Ishikawa (cell line): ENCODE measurements around the gene RGS12.

Experiments
- EGR1 ChIP-seq: IDR thresholded peaks from 2 replicates; pipeline ENCODE4 v1.6.1; 2012
- EP300 ChIP-seq: IDR thresholded peaks from 2 replicates; pipeline ENCODE4 v1.6.1; 2012; ENCODE audit warnings: borderline replicate concordance
- FOXM1 ChIP-seq: IDR thresholded peaks from 2 replicates; pipeline ENCODE4 v1.6.1; 2012; ENCODE audit warnings: low read depth, borderline replicate concordance
- MAX ChIP-seq: IDR thresholded peaks from 2 replicates; pipeline ENCODE4 v1.6.1; 2012
- TAF1 ChIP-seq: IDR thresholded peaks from 2 replicates; pipeline ENCODE4 v1.6.1; 2012; ENCODE audit warnings: low read depth, mild to moderate bottlenecking
- USF1 ChIP-seq: IDR thresholded peaks from 2 replicates; pipeline ENCODE4 v1.6.1; 2012
- TF ChIP-seq, protein P1 (sequence below): IDR thresholded peaks from 2 replicates; pipeline ENCODE4 v1.6.1; 2012; ENCODE audit warnings: low read depth, mild to moderate bottlenecking

DNA sequence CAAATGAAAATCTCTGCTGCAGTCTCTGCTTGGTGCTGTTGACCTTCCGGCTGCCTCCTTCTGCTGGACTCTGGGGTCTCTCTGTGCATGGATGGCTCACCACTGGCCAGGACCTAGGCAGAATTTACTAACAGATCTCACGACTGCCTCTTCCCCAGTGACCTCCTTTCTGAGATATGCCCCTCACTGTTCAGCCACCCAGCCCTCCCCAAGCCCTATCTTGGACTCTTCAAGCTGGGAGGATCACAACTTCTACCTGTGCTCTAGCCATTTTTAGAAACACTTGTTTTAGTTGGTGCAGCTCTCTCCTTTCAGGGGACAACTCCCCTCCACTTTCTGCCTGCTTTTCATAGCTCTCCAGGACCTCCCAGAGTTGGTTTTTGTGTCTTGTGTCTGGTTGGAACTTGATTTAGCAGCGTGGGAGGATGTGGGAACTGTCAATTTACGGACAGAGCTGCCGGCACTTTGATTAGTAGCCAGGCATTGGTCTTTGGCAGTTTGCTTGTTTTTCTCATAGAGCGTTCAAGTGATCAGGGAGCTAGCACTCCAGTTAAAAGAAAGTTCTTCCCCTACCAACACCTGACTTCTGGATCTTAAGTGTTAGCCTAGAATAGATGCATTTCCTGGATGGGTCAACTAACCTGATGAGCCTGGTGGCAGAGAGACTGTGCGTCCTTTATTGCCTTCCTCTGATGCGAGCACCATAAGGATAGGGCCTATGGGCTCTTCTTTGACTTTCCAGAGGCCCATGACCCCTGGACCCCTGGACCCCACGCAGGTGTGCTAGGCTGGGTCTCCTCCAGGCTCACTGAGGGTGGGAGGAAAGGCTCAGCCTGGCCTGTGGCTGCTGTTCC, 6.5 kb downstream of the RGS12 start:
- TF ChIP-seq, protein P1, sequence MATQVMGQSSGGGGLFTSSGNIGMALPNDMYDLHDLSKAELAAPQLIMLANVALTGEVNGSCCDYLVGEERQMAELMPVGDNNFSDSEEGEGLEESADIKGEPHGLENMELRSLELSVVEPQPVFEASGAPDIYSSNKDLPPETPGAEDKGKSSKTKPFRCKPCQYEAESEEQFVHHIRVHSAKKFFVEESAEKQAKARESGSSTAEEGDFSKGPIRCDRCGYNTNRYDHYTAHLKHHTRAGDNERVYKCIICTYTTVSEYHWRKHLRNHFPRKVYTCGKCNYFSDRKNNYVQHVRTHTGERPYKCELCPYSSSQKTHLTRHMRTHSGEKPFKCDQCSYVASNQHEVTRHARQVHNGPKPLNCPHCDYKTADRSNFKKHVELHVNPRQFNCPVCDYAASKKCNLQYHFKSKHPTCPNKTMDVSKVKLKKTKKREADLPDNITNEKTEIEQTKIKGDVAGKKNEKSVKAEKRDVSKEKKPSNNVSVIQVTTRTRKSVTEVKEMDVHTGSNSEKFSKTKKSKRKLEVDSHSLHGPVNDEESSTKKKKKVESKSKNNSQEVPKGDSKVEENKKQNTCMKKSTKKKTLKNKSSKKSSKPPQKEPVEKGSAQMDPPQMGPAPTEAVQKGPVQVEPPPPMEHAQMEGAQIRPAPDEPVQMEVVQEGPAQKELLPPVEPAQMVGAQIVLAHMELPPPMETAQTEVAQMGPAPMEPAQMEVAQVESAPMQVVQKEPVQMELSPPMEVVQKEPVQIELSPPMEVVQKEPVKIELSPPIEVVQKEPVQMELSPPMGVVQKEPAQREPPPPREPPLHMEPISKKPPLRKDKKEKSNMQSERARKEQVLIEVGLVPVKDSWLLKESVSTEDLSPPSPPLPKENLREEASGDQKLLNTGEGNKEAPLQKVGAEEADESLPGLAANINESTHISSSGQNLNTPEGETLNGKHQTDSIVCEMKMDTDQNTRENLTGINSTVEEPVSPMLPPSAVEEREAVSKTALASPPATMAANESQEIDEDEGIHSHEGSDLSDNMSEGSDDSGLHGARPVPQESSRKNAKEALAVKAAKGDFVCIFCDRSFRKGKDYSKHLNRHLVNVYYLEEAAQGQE = no peak
- TF ChIP-seq USF1 (no peak), TAF1 (no peak), EP300 (no peak), EGR1 (no peak), FOXM1 (no peak), MAX (no peak)
